Liver (tissue), 9 donors: ENCODE data around the gene RCE1. TPM values are rescaled to one million over a fixed set of nuclear protein-coding genes. Genes with fewer than 3 reads are reported as not detected.

Experiments
- DNase-seq: peaks from one replicate; pipeline ENCODE4 v3.0.0-alpha.2; 2017; ENCODE audit warnings: low spot score
- H3K27ac ChIP-seq, 2 donors: one replicate each; pipeline ENCODE4 v1.7.0; 2013; ENCODE audit warnings: inconsistent platforms in 2 of 2, low read length in 2 of 2, control low read depth in 1 of 2, low read depth in 1 of 2, mild to moderate bottlenecking in 1 of 2
- H3K27me3 ChIP-seq, 4 donors: one replicate each; pipeline versions ENCODE4 v1.6.1 to v1.7.0; 2013; ENCODE audit warnings: low read length in 3 of 4, inconsistent platforms in 1 of 4, mild to moderate bottlenecking in 1 of 4, moderate library complexity in 1 of 4; ENCODE audit not compliant: control insufficient read depth in 4 of 4, insufficient read depth in 4 of 4
- H3K36me3 ChIP-seq, 4 donors: one replicate each; pipeline versions ENCODE4 v1.6.1 to v1.7.0; 2013; ENCODE audit warnings: low read length in 3 of 4, mild to moderate bottlenecking in 3 of 4, low read depth in 1 of 4, moderate library complexity in 1 of 4; ENCODE audit not compliant: control insufficient read depth in 4 of 4, insufficient read depth in 3 of 4
- H3K4me1 ChIP-seq, 4 donors: one replicate each; pipeline versions ENCODE4 v1.6.1 to v1.7.0; 2013; ENCODE audit warnings: low read length in 3 of 4, mild to moderate bottlenecking in 3 of 4, moderate library complexity in 1 of 4; ENCODE audit not compliant: control insufficient read depth in 4 of 4, insufficient read depth in 4 of 4
- H3K4me3 ChIP-seq, 3 donors: one replicate each; pipeline versions ENCODE4 v1.6.1 to v1.7.0; 2013; ENCODE audit warnings: low read length in 3 of 3, control low read depth in 1 of 3, low read depth in 1 of 3, mild to moderate bottlenecking in 1 of 3
- H3K9ac ChIP-seq, 2 donors: one replicate each; pipeline ENCODE4 v1.7.0; 2013; ENCODE audit warnings: low read length in 2 of 2, mild to moderate bottlenecking in 2 of 2, moderate library complexity in 2 of 2, control low read depth in 1 of 2, low read depth in 1 of 2
- H3K9me3 ChIP-seq, 4 donors: one replicate each; pipeline versions ENCODE4 v1.6.1 to v1.7.0; 2013; ENCODE audit warnings: low read length in 3 of 4; ENCODE audit not compliant: control insufficient read depth in 4 of 4
- EGR1 ChIP-seq, 2 donors: IDR thresholded peaks; 2 replicates each; pipeline ENCODE4 v1.6.1; 2016 to 2018; ENCODE audit warnings: antibody characterized with exemption in 2 of 2, low read depth in 2 of 2
- FOXA2 ChIP-seq: IDR thresholded peaks from 2 replicates; pipeline ENCODE4 v1.6.1; 2016; ENCODE audit warnings: antibody characterized with exemption
- GABPA ChIP-seq, 2 donors: IDR thresholded peaks in 1 of 2; conservative IDR thresholded peaks in 1 of 2; 2 replicates each; pipeline ENCODE4 v1.6.1; 2016; ENCODE audit warnings: antibody characterized with exemption in 2 of 2, mild to moderate bottlenecking in 1 of 2, moderate library complexity in 1 of 2
- HNF4A ChIP-seq, 2 donors: conservative IDR thresholded peaks; 2 replicates each; pipeline ENCODE4 v1.6.1; 2016; ENCODE audit warnings: antibody characterized with exemption in 2 of 2, mild to moderate bottlenecking in 2 of 2
- HNF4G ChIP-seq: IDR thresholded peaks from 2 replicates; pipeline ENCODE4 v1.6.1; 2016; ENCODE audit warnings: antibody characterized with exemption
- JUND ChIP-seq, 2 donors: IDR thresholded peaks; 2 replicates each; pipeline ENCODE4 v1.6.1; 2016; ENCODE audit warnings: antibody characterized with exemption in 2 of 2
- NR2F2 ChIP-seq: IDR thresholded peaks from 2 replicates; pipeline ENCODE4 v1.6.1; 2016; ENCODE audit warnings: antibody characterized with exemption
- RAD21 ChIP-seq, 2 donors: IDR thresholded peaks; 2 replicates each; pipeline ENCODE4 v1.6.1; 2016; ENCODE audit warnings: antibody characterized with exemption in 2 of 2, mild to moderate bottlenecking in 2 of 2
- RXRA ChIP-seq, 2 donors: IDR thresholded peaks; 2 replicates each; pipeline ENCODE4 v1.6.1; 2017 to 2018; ENCODE audit warnings: antibody characterized with exemption in 2 of 2, mild to moderate bottlenecking in 1 of 2
- SP1 ChIP-seq: IDR thresholded peaks from 2 replicates; pipeline ENCODE4 v1.6.1; 2018; ENCODE audit warnings: antibody characterized with exemption, mild to moderate bottlenecking
- TAF1 ChIP-seq: conservative IDR thresholded peaks from 2 replicates; pipeline ENCODE4 v1.6.1; 2016; ENCODE audit warnings: antibody characterized with exemption, mild to moderate bottlenecking
- YY1 ChIP-seq: IDR thresholded peaks from 2 replicates; pipeline ENCODE4 v1.6.1; 2016; ENCODE audit warnings: antibody characterized with exemption, mild to moderate bottlenecking
- WGBS: extraction: QIAGEN DNeasy Blood & Tissue Kit; methylation state at CpG from one replicate; pipeline ENCODE4 v1.1.7; 2013; 5-methylcytosine and 5-hydroxymethylcytosine counted together
- polyA plus RNA-seq, 2 donors: library from polyadenylated mRNA; stranded (reverse) in 1 of 2; unstranded in 1 of 2; fragments of 200-250 nt in 1 of 2; fragments of >200 nt in 1 of 2; fragmentation: Nextera tagmentation in 1 of 2; extraction: Ambion mirVana in 1 of 2; gene quantifications; one replicate each; pipeline versions ENCODE4 v1.2.1 to v1.2.3, GENCODE V29; 2013 to 2015
- total RNA-seq, 2 donors: library from RNA; depleted of rRNA; stranded (reverse); fragments of >200 nt; gene quantifications; one replicate each; pipeline ENCODE4 v1.2.3, GENCODE V29; 2014
- TF ChIP-seq, protein P1 (sequence below): IDR thresholded peaks from 2 replicates; pipeline ENCODE4 v1.6.1; 2016; ENCODE audit warnings: antibody characterized with exemption, mild to moderate bottlenecking
- TF ChIP-seq, protein P2 (sequence below): IDR thresholded peaks from 2 replicates; pipeline ENCODE4 v1.6.1; 2016; ENCODE audit warnings: antibody characterized with exemption
- TF ChIP-seq, protein P3 (sequence below): IDR thresholded peaks from 2 replicates; pipeline ENCODE4 v1.6.1; 2016; ENCODE audit warnings: antibody characterized with exemption
- TF ChIP-seq, protein P4 (sequence below): IDR thresholded peaks from 2 replicates; pipeline ENCODE4 v1.6.1; 2016; ENCODE audit warnings: antibody characterized with exemption
- donor health status: healthy.
- donor health status: healthy.
- donor health status: healthy.
- donor health status: healthy.
- donor health status: healthy.

The RCE1 gene
- total and polyA plus RNA-seq, 4 donors, result 2.9 to 7.7 (median 3.2) TPM

DNA sequence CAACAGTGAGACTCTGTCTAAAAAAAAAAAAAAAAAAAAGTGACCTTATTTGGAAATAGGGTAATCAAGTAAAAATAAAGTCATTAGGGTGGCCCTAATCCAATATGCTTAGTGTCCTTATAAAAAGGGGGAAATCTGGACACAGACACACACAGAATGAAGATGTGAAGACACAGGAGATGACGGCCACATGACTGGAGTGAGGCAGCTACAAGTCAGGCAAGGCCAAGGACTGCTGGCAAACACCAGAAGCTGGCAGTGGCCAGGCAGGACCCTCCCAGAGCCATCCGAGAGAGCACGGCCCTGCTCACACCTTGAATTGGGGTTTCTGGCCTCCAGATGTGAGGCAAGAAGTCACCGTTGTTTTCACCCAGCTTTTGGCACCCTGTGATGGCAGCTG, 42.2 kb downstream of the RCE1 start:
- no peak for TF ChIP-seq YY1
- TF ChIP-seq, protein P1, sequence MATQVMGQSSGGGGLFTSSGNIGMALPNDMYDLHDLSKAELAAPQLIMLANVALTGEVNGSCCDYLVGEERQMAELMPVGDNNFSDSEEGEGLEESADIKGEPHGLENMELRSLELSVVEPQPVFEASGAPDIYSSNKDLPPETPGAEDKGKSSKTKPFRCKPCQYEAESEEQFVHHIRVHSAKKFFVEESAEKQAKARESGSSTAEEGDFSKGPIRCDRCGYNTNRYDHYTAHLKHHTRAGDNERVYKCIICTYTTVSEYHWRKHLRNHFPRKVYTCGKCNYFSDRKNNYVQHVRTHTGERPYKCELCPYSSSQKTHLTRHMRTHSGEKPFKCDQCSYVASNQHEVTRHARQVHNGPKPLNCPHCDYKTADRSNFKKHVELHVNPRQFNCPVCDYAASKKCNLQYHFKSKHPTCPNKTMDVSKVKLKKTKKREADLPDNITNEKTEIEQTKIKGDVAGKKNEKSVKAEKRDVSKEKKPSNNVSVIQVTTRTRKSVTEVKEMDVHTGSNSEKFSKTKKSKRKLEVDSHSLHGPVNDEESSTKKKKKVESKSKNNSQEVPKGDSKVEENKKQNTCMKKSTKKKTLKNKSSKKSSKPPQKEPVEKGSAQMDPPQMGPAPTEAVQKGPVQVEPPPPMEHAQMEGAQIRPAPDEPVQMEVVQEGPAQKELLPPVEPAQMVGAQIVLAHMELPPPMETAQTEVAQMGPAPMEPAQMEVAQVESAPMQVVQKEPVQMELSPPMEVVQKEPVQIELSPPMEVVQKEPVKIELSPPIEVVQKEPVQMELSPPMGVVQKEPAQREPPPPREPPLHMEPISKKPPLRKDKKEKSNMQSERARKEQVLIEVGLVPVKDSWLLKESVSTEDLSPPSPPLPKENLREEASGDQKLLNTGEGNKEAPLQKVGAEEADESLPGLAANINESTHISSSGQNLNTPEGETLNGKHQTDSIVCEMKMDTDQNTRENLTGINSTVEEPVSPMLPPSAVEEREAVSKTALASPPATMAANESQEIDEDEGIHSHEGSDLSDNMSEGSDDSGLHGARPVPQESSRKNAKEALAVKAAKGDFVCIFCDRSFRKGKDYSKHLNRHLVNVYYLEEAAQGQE, result no peak
- TF ChIP-seq, protein P2, sequence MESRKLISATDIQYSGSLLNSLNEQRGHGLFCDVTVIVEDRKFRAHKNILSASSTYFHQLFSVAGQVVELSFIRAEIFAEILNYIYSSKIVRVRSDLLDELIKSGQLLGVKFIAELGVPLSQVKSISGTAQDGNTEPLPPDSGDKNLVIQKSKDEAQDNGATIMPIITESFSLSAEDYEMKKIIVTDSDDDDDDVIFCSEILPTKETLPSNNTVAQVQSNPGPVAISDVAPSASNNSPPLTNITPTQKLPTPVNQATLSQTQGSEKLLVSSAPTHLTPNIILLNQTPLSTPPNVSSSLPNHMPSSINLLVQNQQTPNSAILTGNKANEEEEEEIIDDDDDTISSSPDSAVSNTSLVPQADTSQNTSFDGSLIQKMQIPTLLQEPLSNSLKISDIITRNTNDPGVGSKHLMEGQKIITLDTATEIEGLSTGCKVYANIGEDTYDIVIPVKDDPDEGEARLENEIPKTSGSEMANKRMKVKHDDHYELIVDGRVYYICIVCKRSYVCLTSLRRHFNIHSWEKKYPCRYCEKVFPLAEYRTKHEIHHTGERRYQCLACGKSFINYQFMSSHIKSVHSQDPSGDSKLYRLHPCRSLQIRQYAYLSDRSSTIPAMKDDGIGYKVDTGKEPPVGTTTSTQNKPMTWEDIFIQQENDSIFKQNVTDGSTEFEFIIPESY, result no peak
- TF ChIP-seq, protein P3, sequence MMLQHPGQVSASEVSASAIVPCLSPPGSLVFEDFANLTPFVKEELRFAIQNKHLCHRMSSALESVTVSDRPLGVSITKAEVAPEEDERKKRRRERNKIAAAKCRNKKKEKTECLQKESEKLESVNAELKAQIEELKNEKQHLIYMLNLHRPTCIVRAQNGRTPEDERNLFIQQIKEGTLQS, result no peak
- no peak for TF ChIP-seq FOXA2
- no peak for TF ChIP-seq TAF1
- TF ChIP-seq JUND (IDR thresholded peaks at IDR 0.05), result no peak
- TF ChIP-seq HNF4A (conservative IDR thresholded peaks at IDR 0.05), result no peak
- TF ChIP-seq, protein P4, sequence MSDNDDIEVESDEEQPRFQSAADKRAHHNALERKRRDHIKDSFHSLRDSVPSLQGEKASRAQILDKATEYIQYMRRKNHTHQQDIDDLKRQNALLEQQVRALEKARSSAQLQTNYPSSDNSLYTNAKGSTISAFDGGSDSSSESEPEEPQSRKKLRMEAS, result no peak
- TF ChIP-seq GABPA (IDR thresholded peaks at IDR 0.05 in 1 of 2, conservative IDR thresholded peaks at IDR 0.05 in 1 of 2), result no peak
- no peak for TF ChIP-seq HNF4G
- TF ChIP-seq SP1, result no peak
- no peaks in the 10 kb centered on the region for H3K9me3 ChIP-seq
- peaks cover 12 to 31% (median 29%) of the 10 kb centered on the region in 4 donors for H3K4me1 ChIP-seq
- H3K27ac ChIP-seq, result no peak overlapping the region
- H3K27me3 ChIP-seq, result no peaks in the 10 kb centered on the region
- H3K9ac ChIP-seq, result no peak overlapping the region
- 85% methylated on average over 4 of the region's 4 CpGs for WGBS
- H3K36me3 ChIP-seq, result peaks cover 0 to 2% (median 0%) of the 10 kb centered on the region in 4 donors
- no peak overlapping the region for H3K4me3 ChIP-seq
- no peak for DNase-seq

DNA sequence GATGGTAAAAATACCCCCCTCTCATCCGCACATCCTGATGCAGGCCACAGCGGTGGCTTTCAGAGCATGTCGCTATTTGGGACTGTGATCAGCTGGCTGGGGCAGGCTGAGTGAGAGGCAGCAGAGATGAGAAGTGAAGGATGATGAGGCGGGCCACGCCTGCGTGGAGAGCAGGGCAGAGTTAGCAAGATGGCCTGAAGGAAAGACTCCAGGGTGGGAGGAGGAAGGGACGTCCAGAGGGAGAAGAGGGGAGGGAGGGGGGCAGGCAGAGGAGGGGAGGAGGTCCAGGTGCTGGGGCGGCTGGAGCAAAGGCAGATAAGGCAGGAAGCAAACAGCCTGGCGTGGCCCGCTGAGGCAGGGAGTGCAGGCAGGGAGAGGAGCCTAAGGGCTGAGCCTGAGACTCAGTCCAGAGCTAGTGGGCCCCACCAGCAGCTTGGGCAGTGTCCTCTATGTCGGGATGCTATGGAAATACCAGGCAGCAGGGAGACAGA, 42.8 kb downstream of the RCE1 start:
- DNase-seq, result no peak
- TF ChIP-seq, protein P4, result no peak
- no peak for TF ChIP-seq TAF1
- TF ChIP-seq HNF4A (conservative IDR thresholded peaks at IDR 0.05), result no peak
- TF ChIP-seq, protein P1, result no peak
- no peak for TF ChIP-seq JUND (IDR thresholded peaks at IDR 0.05)
- TF ChIP-seq NR2F2, result no peak
- TF ChIP-seq SP1, result no peak
- TF ChIP-seq GABPA (IDR thresholded peaks at IDR 0.05 in 1 of 2, conservative IDR thresholded peaks at IDR 0.05 in 1 of 2), result no peak
- no peak for TF ChIP-seq YY1
- TF ChIP-seq RAD21 (IDR thresholded peaks at IDR 0.05), result no peak
- no peak for TF ChIP-seq RXRA (IDR thresholded peaks at IDR 0.05)
- no peak for TF ChIP-seq HNF4G
- TF ChIP-seq EGR1 (IDR thresholded peaks at IDR 0.05; ENCODE audit: low read depth in 2 of 2), result no peak
- TF ChIP-seq FOXA2, result no peak
- TF ChIP-seq, protein P2, result no peak
- peaks cover 11 to 29% (median 26%) of the 10 kb centered on the region in 4 donors for H3K4me1 ChIP-seq
- no peaks in the 10 kb centered on the region for H3K27me3 ChIP-seq
- H3K36me3 ChIP-seq, result no peaks in the 10 kb centered on the region
- no peak overlapping the region for H3K27ac ChIP-seq
- 88% methylated on average over 11 of the region's 11 CpGs for WGBS
- no peaks in the 10 kb centered on the region for H3K9me3 ChIP-seq
- no peak overlapping the region for H3K4me3 ChIP-seq
- no peak overlapping the region for H3K9ac ChIP-seq
